Stimulated activated CD8-positive, alpha-beta memory T cell treated with anti-CD3 and anti-CD28 coated beads, Interleukin-15, amount 100 ng/mL, for 4 hours (primary cell): ENCODE data around the gene FXR2.

Experiments
- DNase-seq, 2 donors: peaks; one replicate each; pipeline ENCODE4 v3.0.0-alpha.2; 2020; ENCODE audit warnings: low read depth in 2 of 2

FXR2 gene

GRCh38 chr17:7589204-7589868 is 25.4 kb downstream of the FXR2 start:
- DNase-seq = peak in 1 of 2 donors; percentile 38

GRCh38 chr17:7588553-7589203 is 26.0 kb downstream of the FXR2 start:
- no peak for DNase-seq

GRCh38 chr17:7587420-7588151 is 27.1 kb downstream of the FXR2 start:
- no peak for DNase-seq

GRCh38 chr17:7586673-7587419 is 27.9 kb downstream of the FXR2 start:
- DNase-seq = no peak

DNA sequence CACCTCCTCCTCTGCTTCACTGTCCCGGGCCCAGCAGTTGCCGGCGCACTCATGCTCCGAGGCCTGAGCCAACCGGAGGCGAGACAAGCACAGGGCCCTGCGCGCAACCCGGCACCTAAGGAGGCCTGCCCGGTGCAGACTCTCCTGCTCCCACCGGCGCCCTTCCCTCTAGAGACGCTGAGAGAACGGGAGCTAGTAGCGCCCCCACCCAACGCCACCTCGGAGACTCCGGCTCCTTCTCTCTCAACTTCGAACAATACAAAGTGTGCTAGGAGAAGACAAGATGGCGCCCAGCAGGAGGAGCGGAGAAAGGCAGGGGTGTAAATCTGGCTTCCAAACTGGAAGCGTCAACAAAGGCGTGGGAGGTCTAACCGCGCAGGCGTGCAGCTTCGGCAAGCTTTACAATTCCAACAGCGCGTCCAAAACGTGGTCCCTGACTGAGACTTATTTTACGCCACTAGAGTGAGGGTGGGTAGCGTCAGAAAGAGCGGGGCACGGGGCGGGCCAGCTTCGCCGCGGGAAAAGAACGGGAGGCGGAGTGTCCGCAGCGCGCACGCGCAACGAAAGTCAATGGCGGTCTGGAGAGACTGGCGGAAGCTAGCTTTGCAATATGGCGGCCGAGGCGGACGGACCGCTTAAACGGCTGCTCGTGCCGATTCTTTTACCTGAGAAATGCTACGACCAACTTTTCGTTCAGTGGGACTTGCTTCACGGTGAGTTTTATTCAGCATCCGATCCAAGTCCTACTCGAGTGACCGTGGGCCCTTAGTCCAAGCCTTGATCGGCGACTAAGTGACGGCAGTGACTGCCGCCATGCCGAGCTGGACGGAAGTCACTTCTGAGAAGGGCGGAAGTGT is 31.2 kb downstream of the FXR2 start, which contains the start of gene MPDU1:
Gene MPDU1, plus strand, starts transcription at position 600 of the 857 bp plus-strand sequence. Its CDS starts 11 bp downstream, at position 611.
- peak; percentile 87 to 89 for DNase-seq

DNA sequence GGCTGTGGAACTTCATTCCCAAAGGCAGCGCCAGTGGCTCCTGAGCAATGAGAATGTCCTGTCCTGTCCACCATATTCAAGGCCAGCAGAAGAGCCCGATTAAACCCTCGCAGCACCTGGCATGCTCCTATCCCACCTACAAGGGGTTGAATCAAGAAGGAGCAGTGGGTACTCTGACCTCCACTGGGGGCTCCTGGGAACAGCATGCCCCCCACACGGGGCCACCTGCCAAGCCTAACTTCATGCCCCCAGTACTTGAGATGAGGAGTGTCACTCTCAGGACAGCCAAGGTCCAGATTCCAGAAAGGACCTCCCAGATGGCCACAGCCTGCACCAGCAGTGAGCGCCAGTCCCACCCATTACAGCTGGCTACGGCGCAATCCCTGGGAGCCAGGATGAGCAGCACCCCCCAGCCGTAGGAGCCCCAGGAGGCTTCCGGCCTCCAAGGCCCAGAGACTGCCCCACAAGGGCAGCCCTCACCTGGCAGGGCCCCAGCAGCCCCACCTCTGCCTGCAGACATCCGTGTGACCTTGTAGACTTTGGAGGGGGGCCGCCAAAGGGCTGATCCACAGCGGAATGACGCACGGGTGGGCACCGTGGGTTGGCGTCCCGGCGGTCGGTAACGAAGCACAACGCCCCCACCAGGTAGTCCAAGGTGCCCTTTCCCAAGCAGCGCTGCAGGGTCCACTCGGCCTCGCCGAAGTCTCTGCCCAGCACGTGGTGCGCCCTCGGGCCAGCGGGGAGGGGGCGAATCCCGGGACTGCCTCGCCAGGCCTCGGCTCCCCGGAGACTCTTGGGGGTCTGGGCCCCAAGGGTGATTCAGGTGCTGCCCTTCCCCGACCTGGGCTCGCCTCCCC is 32.1 kb downstream of the FXR2 start:
- DNase-seq = no peak

DNA sequence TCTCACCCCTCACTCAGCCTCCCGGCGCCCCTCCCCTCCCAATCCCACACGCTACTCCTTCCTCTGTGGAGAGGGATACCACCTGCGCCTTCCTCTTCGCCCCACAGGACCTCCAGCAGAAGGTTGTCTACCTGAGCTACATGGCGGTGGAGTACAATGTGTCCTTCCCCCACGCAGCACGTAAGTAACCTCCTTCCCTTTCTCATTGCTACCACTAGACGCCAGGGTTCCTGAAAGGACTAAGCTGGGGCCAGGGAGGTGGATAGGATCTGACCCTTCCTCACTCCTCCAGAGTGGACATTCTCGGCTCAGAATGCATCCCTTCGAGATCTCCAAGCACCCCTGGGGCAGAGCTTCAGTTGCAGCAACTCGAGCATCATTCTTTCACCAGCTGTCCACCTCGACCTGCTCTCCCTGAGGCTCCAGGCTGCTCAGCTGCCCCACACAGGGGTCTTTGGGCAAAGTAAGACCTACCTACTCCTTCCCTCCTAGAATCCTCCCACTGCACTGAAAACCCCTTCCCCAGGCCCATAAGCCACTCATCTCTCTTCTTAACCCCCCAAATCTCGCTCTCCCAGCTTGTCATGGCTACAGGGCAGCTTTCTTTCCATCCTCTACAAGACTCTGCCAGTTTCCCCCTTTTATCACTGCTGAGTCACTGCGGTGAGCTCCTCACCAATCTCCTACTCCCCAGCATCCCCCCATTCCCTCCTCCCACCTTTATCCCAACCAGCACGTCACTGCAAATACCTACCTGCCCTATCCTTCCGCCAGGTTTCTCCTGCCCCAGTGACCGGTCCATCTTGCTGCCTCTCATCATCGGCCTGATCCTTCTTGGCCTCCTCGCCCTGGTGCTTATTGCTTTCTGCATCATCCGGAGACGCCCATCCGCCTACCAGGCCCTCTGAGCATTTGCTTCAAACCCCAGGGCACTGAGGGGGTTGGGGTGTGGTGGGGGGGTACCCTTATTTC is 33.8 kb downstream of the FXR2 start:
- DNase-seq = no peak

DNA sequence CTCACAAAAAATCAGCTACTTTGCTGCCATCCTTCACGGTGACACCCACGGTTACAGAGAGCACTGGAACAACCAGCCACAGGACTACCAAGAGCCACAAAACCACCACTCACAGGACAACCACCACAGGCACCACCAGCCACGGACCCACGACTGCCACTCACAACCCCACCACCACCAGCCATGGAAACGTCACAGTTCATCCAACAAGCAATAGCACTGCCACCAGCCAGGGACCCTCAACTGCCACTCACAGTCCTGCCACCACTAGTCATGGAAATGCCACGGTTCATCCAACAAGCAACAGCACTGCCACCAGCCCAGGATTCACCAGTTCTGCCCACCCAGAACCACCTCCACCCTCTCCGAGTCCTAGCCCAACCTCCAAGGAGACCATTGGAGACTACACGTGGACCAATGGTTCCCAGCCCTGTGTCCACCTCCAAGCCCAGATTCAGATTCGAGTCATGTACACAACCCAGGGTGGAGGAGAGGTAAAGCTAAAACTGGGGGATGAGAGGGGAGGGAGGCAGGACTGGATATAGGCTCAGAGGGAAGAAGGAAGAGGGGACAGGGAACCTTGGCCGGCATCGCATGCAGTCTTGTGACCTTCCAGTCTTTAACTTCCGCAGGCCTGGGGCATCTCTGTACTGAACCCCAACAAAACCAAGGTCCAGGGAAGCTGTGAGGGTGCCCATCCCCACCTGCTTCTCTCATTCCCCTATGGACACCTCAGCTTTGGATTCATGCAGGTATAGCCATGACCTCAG is 34.7 kb downstream of the FXR2 start:
- DNase-seq = no peak

DNA sequence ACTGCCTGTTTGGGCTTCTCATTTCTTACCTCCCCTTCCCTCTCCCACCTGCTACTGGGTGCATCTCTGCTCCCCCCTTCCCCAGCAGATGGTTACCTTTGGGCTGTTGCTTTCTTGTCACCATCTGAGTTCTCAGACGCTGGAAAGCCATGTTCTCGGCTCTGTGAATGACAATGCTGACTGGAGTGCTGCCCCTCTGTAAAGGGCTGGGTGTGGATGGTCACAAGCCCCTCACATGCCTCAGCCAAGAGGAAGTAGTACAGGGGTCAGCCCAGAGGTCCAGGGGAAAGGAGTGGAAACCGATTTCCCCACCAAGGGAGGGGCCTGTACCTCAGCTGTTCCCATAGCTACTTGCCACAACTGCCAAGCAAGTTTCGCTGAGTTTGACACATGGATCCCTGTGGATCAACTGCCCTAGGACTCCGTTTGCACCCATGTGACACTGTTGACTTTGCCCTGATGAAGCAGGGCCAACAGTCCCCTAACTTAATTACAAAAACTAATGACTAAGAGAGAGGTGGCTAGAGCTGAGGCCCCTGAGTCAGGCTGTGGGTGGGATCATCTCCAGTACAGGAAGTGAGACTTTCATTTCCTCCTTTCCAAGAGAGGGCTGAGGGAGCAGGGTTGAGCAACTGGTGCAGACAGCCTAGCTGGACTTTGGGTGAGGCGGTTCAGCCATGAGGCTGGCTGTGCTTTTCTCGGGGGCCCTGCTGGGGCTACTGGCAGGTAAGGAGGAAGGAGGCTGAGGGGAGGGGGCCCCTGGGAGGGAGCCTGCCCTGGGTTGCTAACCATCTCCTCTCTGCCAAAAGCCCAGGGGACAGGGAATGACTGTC is 35.5 kb downstream of the FXR2 start, which contains the start of gene CD68:
Gene CD68, plus strand, starts transcription at position 638 of the 833 bp plus-strand sequence. Its CDS starts 40 bp downstream, at position 678.
- peak; percentile 45 to 62 for DNase-seq

GRCh38 chr17:7577327-7578199 is 37.1 kb downstream of the FXR2 start:
- DNase-seq = no peak

DNA sequence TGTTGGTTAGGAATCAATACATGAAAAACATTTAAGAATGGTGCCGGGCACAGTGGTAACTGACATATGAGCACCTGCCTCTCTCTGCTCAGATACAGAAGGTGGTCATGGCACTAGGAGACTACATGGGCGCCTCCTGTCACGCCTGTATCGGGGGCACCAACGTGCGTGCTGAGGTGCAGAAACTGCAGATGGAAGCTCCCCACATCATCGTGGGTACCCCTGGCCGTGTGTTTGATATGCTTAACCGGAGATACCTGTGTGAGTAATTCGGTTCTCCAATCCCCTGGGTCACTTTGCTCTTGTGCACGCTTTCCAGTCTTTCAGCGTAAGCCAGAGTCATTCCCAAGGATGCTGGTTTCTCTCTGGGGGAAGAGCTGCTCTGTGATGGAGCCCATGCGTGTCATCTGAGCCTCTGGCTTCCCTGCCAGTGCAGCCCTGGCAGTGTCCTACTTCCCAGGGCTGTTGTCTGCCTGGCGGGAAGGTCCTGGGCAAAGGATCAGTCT is 38.2 kb downstream of the FXR2 start:
- DNase-seq = no peak

- DNase-seq = no peak
These were observed 38.7 kb downstream of the FXR2 start for GRCh38 chr17:7575959-7576358.

DNA sequence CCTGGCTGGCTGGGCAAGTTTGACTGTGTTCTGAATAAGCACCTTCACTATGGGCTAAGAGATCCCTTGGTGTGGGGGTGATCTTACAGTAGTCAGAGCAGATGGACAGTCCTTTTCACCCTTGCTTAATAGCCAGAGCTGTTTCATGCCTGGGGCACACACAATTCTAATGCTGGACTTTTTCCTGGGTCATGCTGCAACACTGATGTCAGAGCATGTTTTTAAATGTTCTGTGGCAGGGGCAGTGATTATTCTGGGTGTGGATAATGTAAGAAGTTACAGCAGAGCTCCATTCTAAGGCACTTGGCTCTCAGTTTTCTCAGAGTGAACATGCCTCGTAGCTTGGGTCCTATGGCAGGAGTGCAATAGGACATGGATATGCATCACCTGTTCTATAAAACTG is 39.2 kb downstream of the FXR2 start:
- no peak for DNase-seq

GRCh38 chr17:7574176-7574953 is 40.3 kb downstream of the FXR2 start:
- no peak for DNase-seq
